Measurements from ENCODE around the gene DRG2. TPM values are rescaled to one million over a fixed set of nuclear protein-coding genes. Genes with fewer than 3 reads are reported as not detected.

DRG2 gene
- total RNA-seq, 1 experiment from 2014 or later: 52.0 TPM

GRCh38 chr17:18136357-18136756 is 48.6 kb downstream of the DRG2 start:
- Histone ChIP-seq H2BK120ac (ENCODE audit: low read depth, low read length, poor library complexity, severe bottlenecking) (no peak overlapping the region), H3K79me2 (ENCODE audit: insufficient read depth, low read length) (no peaks in the 10 kb centered on the region), H3K4ac (ENCODE audit: low read depth, low read length) (no peak overlapping the region), H3K4me2 (ENCODE audit: insufficient read depth, insufficient read length, low read length) (no peak overlapping the region), H2BK12ac (ENCODE audit: insufficient read length, low read depth, low read length) (no peak overlapping the region), H3K23ac (ENCODE audit: insufficient read length, low read depth, low read length) (no peak overlapping the region), H4K20me1 (ENCODE audit: control insufficient read depth, insufficient read depth, insufficient read length) (no peaks in the 10 kb centered on the region), H2BK15ac (ENCODE audit: low read depth, low read length) (no peak overlapping the region), H2AK5ac (ENCODE audit: insufficient read length, low read length) (no peak overlapping the region), H2AFZ (ENCODE audit: low read length) (no peak overlapping the region), H2BK20ac (ENCODE audit: low read depth, low read length, poor library complexity, severe bottlenecking) (no peak overlapping the region), H3K14ac (ENCODE audit: insufficient read depth, low read length) (no peak overlapping the region), H3K27ac (ENCODE audit: insufficient read length, low read depth, low read length) (no peak overlapping the region), H3K56ac (ENCODE audit: insufficient read length, low read depth, low read length) (no peak overlapping the region), H3K79me1 (ENCODE audit: insufficient read depth, low read depth, low read length, poor library complexity, severe bottlenecking) (no peaks in the 10 kb centered on the region), H4K91ac (ENCODE audit: insufficient read length, low read depth, low read length) (no peak overlapping the region), H4K8ac (replicated peaks; ENCODE audit: insufficient read length, low read depth, low read length) (no peak overlapping the region), H4K5ac (ENCODE audit: insufficient read length, low read depth, low read length) (no peak overlapping the region), H3K9ac (ENCODE audit: extremely low read depth, insufficient read length, low read length) (no peak overlapping the region), H3K9me3 (ENCODE audit: control insufficient read depth, low read depth, low read length) (no peaks in the 10 kb centered on the region), H2BK5ac (ENCODE audit: insufficient read length, low read length) (no peak overlapping the region), H3T11ph (ENCODE audit: low read length) (no peak overlapping the region), H3K23me2 (ENCODE audit: insufficient read length, low read depth, low read length, poor library complexity, severe bottlenecking) (no peaks in the 10 kb centered on the region), H3K4me1 (ENCODE audit: insufficient read depth, low read length) (no peaks in the 10 kb centered on the region), H3K27me3 (ENCODE audit: insufficient read depth, low read length) (no peaks in the 10 kb centered on the region), H3K18ac (ENCODE audit: insufficient read length, low read depth, low read length) (no peak overlapping the region)
- Mint-ChIP-seq H3K9me3 (no peaks in the 10 kb centered on the region), H3K27me3 (ENCODE audit: low read depth) (peaks cover 14% of the 10 kb centered on the region), H3K4me3 (no peak overlapping the region), H3K4me1 (peaks cover 6 to 13% of the 10 kb centered on the region in 2 experiments; a peak in 3 of 4 replicates), H3K27ac (no peak overlapping the region), H3K36me3 (ENCODE audit: insufficient read depth in 1 of 3, low read depth in 3 of 3) (no peaks in the 10 kb centered on the region)
- no peak for TF ChIP-seq CTCF (conservative IDR thresholded peaks at IDR 0.05)
- DNase-seq: no peak
- WGBS (ENCODE audit: extremely low coverage, insufficient read length, low lambda C conversion rate): no CpG with 5 or more reads among the region's 19 CpGs

All from H9 (cell line).